GM12873 (cell line): ENCODE data around the gene CAMTA1.

Source experiments
- CTCF ChIP-seq: IDR thresholded peaks from 2 replicates; pipeline ENCODE4 v1.5.1; 2012; ENCODE audit warnings: low read depth, mild to moderate bottlenecking, moderate library complexity, low read length, control low read depth; ENCODE audit not compliant: insufficient read depth; ENCODE audit errors: missing control alignments

Gene CAMTA1

GRCh38 chr1:7744882-7745281 lies 959.6 kb downstream of the CAMTA1 start:
- no peak for TF ChIP-seq CTCF

- no peak for TF ChIP-seq CTCF
Measured at GRCh38 chr1:7745783-7746182, 960.5 kb downstream of the CAMTA1 start.

- no peak for TF ChIP-seq CTCF
Measured at GRCh38 chr1:7747605-7748004, 962.4 kb downstream of the CAMTA1 start.

GRCh38 chr1:7749126-7749525 lies 963.9 kb downstream of the CAMTA1 start:
- TF ChIP-seq CTCF: no peak

- no peak for TF ChIP-seq CTCF
Measured at GRCh38 chr1:7751174-7751573, 965.9 kb downstream of the CAMTA1 start.

GRCh38 chr1:7752512-7753417 lies 967.5 kb downstream of the CAMTA1 start:
- peak; percentile 72 for TF ChIP-seq CTCF

- TF ChIP-seq CTCF: no peak
Measured at GRCh38 chr1:7753641-7754040, 968.4 kb downstream of the CAMTA1 start.
